WTC11 (cell line): Measurements from ENCODE around the gene PKDCC. TPM values are rescaled to one million over a fixed set of nuclear protein-coding genes. Genes with fewer than 3 reads are reported as not detected.

ENCODE experiments used
- ATAC-seq: fragments of 200-7000 bp; cut with Tn5 transposase; 2 replicates; pipeline ENCODE4 v1.10.0; 2021; ENCODE audit warnings: mild to moderate bottlenecking, moderate library complexity
- CTCF ChIA-PET: fragments of 300-600 bp; sonication (Branson Sonifier 250); formaldehyde crosslinking; loops from one replicate; lab custom pipeline; 2021; ENCODE audit warnings: antibody characterized with exemption; lab: Charles Lee
- POLR2A ChIA-PET: fragments of 350-600 bp; sonication (Branson Sonifier 250); formaldehyde crosslinking; loops from one replicate; lab custom pipeline; 2021; ENCODE audit warnings: antibody characterized with exemption; lab: Charles Lee
- DNase-seq: peaks from one replicate; pipeline ENCODE4 v3.0.0; 2021; ENCODE audit warnings: low spot score
- H3K27ac Mint-ChIP-seq: 2 replicates; pipeline ENCODE4 v1.8.0; 2021; ENCODE audit warnings: mixed read lengths
- H3K27me3 Mint-ChIP-seq: 2 replicates; pipeline ENCODE4 v1.8.0; 2021; ENCODE audit warnings: low read depth, mild to moderate bottlenecking, moderate library complexity, mixed read lengths
- H3K36me3 Mint-ChIP-seq: 2 replicates; pipeline ENCODE4 v1.8.0; 2021; ENCODE audit warnings: mixed read lengths
- H3K4me1 Mint-ChIP-seq: 2 replicates; pipeline ENCODE4 v1.8.0; 2022; ENCODE audit warnings: mixed read lengths
- H3K4me3 Mint-ChIP-seq: 2 replicates; pipeline ENCODE4 v1.8.0; 2021; ENCODE audit warnings: mild to moderate bottlenecking, moderate library complexity, mixed read lengths
- H3K9me3 Mint-ChIP-seq: 2 replicates; pipeline ENCODE4 v1.8.0; 2021; ENCODE audit warnings: mixed read lengths
- AR ChIP-seq: fragments of 250-450 bp; sonication (Bioruptor Pico); IDR thresholded peaks from 2 replicates; pipeline ENCODE4 v1.9.0; 2021; ENCODE audit warnings: mild to moderate bottlenecking
- ATF2 ChIP-seq: sonication (generic); formaldehyde crosslinking; IDR thresholded peaks from 2 replicates; pipeline ENCODE4 v1.8.1; 2022; ENCODE audit warnings: low read depth, missing genetic modification reagents, borderline replicate concordance
- FOXJ3 ChIP-seq: sonication (generic); formaldehyde crosslinking; IDR thresholded peaks from 2 replicates; pipeline ENCODE4 v1.9.0; 2021; ENCODE audit warnings: missing genetic modification reagents, mild to moderate bottlenecking, borderline replicate concordance
- HMGA2 ChIP-seq: fragments of 250-450 bp; sonication (Bioruptor Pico); IDR thresholded peaks from 2 replicates; pipeline ENCODE4 v1.4.0; 2021; ENCODE audit warnings: mild to moderate bottlenecking, moderate library complexity
- JUN ChIP-seq: sonication (generic); formaldehyde crosslinking; IDR thresholded peaks from 2 replicates; pipeline ENCODE4 v1.8.0; 2023; ENCODE audit warnings: mild to moderate bottlenecking, missing genetic modification reagents
- NR1H2 ChIP-seq: sonication (generic); formaldehyde crosslinking; IDR thresholded peaks from 2 replicates; pipeline ENCODE4 v1.9.0; 2021; ENCODE audit warnings: mild to moderate bottlenecking, moderate library complexity, missing genetic modification reagents
- NR2C2 ChIP-seq: sonication (generic); formaldehyde crosslinking; IDR thresholded peaks from 2 replicates; pipeline ENCODE4 v1.8.0; 2022; ENCODE audit warnings: mild to moderate bottlenecking, missing genetic modification reagents
- PRRX2 ChIP-seq: fragments of 250-450 bp; sonication (Bioruptor Pico); IDR thresholded peaks from 2 replicates; pipeline ENCODE4 v1.8.0; 2021; ENCODE audit warnings: mild to moderate bottlenecking
- STAT6 ChIP-seq: sonication (generic); formaldehyde crosslinking; conservative IDR thresholded peaks from 2 replicates; pipeline ENCODE4 v1.8.1; 2023; ENCODE audit warnings: mild to moderate bottlenecking, low read depth, missing genetic modification reagents, moderate library complexity
- ZNF219 ChIP-seq: sonication (generic); formaldehyde crosslinking; IDR thresholded peaks from 2 replicates; pipeline ENCODE4 v1.8.0; 2023; ENCODE audit warnings: missing genetic modification reagents, mild to moderate bottlenecking, borderline replicate concordance
- ZNF396 ChIP-seq: fragments of 250-450 bp; sonication (Bioruptor Pico); IDR thresholded peaks from 2 replicates; pipeline ENCODE4 v1.8.0; 2021; ENCODE audit warnings: mild to moderate bottlenecking, moderate library complexity, borderline replicate concordance
- ZNF425 ChIP-seq: fragments of 250-450 bp; sonication (Bioruptor Pico); conservative IDR thresholded peaks from 2 replicates; pipeline ENCODE4 v1.9.0; 2021; ENCODE audit warnings: mild to moderate bottlenecking
- ZSCAN18 ChIP-seq: fragments of 250-450 bp; sonication (Bioruptor Pico); IDR thresholded peaks from 2 replicates; pipeline ENCODE4 v2.1.2; 2022; ENCODE audit warnings: mild to moderate bottlenecking, moderate library complexity
- total RNA-seq: library from RNA; stranded (reverse); gene quantifications from 3 replicates; pipeline ENCODE4 v1.2.3, GENCODE V29; 2021
- TF ChIP-seq, protein P1 (sequence below): sonication (generic); formaldehyde crosslinking; IDR thresholded peaks from 2 replicates; pipeline ENCODE4 v1.8.1; 2023; ENCODE audit warnings: mild to moderate bottlenecking, missing genetic modification reagents
- TF ChIP-seq, protein P2 (sequence below): sonication (generic); formaldehyde crosslinking; IDR thresholded peaks from 2 replicates; pipeline ENCODE4 v1.8.0; 2022; ENCODE audit warnings: mild to moderate bottlenecking, missing genetic modification reagents
- TF ChIP-seq, protein P3 (sequence below): sonication (generic); formaldehyde crosslinking; IDR thresholded peaks from 2 replicates; pipeline ENCODE4 v1.8.0; 2023; ENCODE audit warnings: missing genetic modification reagents, mild to moderate bottlenecking, borderline replicate concordance

The PKDCC gene
- total RNA-seq, 1 experiment from 2014 or later, result 27.3 TPM

GRCh38 chr2:42007551-42007950, 40.3 kb upstream of the PKDCC start:
- H3K4me3 Mint-ChIP-seq, result no peak overlapping the region
- peaks cover 16% of the 10 kb centered on the region for H3K9me3 Mint-ChIP-seq
- DNase-seq (no peak), ATAC-seq (no peak)
- H3K27ac Mint-ChIP-seq, result no peak overlapping the region
- H3K36me3 Mint-ChIP-seq, result peaks cover 10% of the 10 kb centered on the region
- TF ChIP-seq FOXJ3 (CRISPR knock-in tag) (no peak), JUN (CRISPR knock-in tag) (no peak), NR2C2 (no peak), ZNF219 (CRISPR knock-in tag) (no peak), STAT6 (no peak), ZNF396 (no peak), ATF2 (no peak)
- TF ChIP-seq, protein P1, sequence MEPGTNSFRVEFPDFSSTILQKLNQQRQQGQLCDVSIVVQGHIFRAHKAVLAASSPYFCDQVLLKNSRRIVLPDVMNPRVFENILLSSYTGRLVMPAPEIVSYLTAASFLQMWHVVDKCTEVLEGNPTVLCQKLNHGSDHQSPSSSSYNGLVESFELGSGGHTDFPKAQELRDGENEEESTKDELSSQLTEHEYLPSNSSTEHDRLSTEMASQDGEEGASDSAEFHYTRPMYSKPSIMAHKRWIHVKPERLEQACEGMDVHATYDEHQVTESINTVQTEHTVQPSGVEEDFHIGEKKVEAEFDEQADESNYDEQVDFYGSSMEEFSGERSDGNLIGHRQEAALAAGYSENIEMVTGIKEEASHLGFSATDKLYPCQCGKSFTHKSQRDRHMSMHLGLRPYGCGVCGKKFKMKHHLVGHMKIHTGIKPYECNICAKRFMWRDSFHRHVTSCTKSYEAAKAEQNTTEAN (CRISPR knock-in tag), result no peak
- POLR2A ChIA-PET, result interaction anchor here (1.1 kb wide), 1 partner anchor 40 kb away, joined by 7 read pairs; the partner anchor contains the start of gene PKDCC
- CTCF ChIA-PET, result interaction anchor here (1.2 kb wide), 1 partner anchor 138 kb away, joined by 6 read pairs; no protein-coding TSS in a partner anchor
- 0 out of 2 replicates have a peak, but pooled peaks cover 4% of the 10 kb centered on the region for H3K4me1 Mint-ChIP-seq
- H3K27me3 Mint-ChIP-seq, result no peaks in the 10 kb centered on the region

DNA sequence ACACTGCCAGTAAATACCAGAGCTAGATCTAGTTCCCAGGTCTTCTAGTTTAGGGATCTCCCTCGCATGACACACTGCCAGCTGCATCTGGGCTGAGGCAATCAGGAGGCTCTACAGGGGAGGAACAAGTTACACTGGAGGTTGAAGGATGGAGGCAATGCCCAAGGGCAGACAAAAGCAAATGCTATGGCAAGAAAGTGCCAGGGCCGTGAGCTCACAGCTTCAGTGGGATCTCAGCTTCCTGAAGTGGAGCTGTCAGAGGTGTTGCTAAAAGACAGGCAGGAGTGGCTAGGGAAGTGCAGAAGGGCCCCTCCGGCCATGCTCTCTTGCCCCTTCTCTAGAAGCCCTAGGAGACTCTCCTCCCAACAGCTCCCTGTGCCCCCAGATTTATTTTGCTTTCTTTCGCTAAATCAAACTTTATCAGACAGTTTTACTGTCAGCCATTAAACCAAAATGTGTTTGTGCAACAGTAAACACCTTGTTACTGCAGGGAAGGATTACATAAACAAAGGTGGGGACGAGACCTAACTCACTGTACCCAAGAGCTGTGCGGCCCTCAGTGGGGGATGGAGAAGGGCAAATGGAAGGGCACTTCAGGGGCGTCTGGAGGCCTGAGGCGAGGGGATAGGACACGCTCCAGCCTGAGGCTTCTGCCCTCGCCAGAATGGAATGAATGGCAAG, 39.4 kb upstream of the PKDCC start:
- ChIA-PET POLR2A (interaction anchor here (1.1 kb wide), 1 partner anchor 39 kb away, joined by 7 read pairs; the partner anchor contains the start of gene PKDCC), CTCF (interaction anchor here (1.2 kb wide), 1 partner anchor 139 kb away, joined by 6 read pairs; no protein-coding TSS in a partner anchor)
- Mint-ChIP-seq H3K4me3 (no peak overlapping the region), H3K4me1 (0 out of 2 replicates have a peak, but pooled peaks cover 4% of the 10 kb centered on the region), H3K27me3 (no peaks in the 10 kb centered on the region), H3K27ac (no peak overlapping the region), H3K36me3 (peaks cover 12% of the 10 kb centered on the region), H3K9me3 (peaks cover 18% of the 10 kb centered on the region)
- no peak for ATAC-seq
- DNase-seq, result no peak
- TF ChIP-seq NR1H2 (CRISPR knock-in tag), result no peak
- no peak for TF ChIP-seq PRRX2 (CRISPR knock-in tag)
- TF ChIP-seq ZNF425 (CRISPR knock-in tag), result no peak
- no peak for TF ChIP-seq HMGA2 (CRISPR knock-in tag)
- TF ChIP-seq ZNF219 (CRISPR knock-in tag), result no peak
- TF ChIP-seq ZSCAN18, result no peak
- TF ChIP-seq, protein P2, sequence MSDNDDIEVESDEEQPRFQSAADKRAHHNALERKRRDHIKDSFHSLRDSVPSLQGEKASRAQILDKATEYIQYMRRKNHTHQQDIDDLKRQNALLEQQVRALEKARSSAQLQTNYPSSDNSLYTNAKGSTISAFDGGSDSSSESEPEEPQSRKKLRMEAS, result no peak
- no peak for TF ChIP-seq AR (CRISPR knock-in tag)
- TF ChIP-seq, protein P3, sequence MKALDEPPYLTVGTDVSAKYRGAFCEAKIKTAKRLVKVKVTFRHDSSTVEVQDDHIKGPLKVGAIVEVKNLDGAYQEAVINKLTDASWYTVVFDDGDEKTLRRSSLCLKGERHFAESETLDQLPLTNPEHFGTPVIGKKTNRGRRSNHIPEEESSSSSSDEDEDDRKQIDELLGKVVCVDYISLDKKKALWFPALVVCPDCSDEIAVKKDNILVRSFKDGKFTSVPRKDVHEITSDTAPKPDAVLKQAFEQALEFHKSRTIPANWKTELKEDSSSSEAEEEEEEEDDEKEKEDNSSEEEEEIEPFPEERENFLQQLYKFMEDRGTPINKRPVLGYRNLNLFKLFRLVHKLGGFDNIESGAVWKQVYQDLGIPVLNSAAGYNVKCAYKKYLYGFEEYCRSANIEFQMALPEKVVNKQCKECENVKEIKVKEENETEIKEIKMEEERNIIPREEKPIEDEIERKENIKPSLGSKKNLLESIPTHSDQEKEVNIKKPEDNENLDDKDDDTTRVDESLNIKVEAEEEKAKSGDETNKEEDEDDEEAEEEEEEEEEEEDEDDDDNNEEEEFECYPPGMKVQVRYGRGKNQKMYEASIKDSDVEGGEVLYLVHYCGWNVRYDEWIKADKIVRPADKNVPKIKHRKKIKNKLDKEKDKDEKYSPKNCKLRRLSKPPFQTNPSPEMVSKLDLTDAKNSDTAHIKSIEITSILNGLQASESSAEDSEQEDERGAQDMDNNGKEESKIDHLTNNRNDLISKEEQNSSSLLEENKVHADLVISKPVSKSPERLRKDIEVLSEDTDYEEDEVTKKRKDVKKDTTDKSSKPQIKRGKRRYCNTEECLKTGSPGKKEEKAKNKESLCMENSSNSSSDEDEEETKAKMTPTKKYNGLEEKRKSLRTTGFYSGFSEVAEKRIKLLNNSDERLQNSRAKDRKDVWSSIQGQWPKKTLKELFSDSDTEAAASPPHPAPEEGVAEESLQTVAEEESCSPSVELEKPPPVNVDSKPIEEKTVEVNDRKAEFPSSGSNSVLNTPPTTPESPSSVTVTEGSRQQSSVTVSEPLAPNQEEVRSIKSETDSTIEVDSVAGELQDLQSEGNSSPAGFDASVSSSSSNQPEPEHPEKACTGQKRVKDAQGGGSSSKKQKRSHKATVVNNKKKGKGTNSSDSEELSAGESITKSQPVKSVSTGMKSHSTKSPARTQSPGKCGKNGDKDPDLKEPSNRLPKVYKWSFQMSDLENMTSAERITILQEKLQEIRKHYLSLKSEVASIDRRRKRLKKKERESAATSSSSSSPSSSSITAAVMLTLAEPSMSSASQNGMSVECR (CRISPR knock-in tag), result no peak
